ENCODE measurements around the gene UNC80.

UNC80 gene

DNA sequence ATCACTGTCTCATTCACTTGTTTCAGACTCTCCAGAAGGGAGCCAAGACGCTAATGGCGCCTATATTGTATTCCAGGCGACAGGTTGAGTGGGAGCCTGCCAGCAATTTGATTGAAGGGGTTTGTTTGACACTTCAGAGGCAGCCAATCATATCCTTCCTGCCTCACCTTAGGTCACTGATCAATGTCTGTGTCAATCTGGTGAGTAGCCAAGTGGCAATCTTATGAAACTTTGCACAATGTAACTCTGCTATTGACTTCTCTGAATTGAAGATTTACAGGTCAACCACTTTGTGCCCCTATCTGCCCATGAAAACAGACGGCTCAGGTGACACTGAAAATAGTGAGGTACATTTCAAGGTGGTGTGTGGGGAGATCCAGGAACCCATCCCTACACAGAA lies 198.1 kb downstream of the UNC80 start:
- no peak for DNase-seq (ENCODE audit: low spot score)

DNA sequence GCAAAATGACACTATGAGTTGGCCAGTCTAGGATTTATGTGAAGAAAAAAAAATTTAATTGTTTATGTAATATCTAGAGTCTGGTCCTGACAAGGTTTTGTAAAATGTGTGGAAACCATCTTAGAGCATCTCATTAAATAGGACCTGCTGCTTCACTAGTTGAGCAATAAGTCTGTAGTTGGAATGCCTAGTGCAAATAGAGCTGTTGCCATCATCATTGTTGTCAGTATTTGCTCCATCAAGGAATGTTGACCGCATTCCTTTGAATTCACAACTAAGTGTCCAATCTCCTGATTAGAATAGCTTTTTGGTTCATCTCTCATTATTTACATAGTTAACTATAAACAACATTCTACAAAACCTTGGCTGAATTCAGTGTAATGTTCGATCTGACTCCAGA lies 198.6 kb downstream of the UNC80 start:
- DNase-seq (ENCODE audit: low spot score) = no peak

DNA sequence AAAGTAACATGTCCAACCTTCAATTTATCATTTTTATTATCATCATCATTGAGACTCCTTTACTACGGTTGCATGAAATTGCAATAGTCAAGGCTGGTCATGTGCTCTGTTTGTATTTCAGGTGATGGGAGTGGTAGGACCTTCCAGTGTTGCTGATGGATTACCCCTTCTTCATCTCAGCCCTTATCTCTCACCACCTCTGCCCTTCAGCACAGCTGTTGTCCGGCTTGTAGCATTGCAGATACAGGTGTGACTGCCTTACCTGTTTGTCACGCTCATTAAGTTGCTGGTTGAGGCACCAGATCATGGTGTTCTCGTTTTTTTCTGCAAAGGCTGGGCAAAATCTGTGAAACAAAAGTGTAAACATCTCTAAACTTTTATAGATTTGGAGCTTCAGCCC lies 199.1 kb downstream of the UNC80 start:
- no peak for DNase-seq (ENCODE audit: low spot score)

DNA sequence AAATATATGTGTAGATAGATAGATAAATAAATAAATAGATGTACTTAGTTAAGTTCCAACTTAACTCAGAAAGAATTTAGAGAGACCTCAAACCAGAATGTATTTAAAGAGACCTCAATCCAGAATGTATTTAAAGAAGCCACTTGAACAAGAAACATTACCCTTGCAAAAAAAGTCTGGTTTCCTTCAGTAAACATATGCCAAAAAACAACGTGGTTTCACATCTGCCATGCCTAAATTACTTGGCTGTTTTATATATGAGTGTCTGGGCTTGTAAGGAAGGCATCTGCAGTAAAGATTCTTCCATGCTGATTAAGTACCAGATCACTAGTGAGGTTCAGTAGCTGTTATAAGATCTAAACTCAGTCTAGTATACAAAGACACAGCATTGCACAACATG lies 201.7 kb downstream of the UNC80 start:
- DNase-seq (ENCODE audit: low spot score) = no peak

DNA sequence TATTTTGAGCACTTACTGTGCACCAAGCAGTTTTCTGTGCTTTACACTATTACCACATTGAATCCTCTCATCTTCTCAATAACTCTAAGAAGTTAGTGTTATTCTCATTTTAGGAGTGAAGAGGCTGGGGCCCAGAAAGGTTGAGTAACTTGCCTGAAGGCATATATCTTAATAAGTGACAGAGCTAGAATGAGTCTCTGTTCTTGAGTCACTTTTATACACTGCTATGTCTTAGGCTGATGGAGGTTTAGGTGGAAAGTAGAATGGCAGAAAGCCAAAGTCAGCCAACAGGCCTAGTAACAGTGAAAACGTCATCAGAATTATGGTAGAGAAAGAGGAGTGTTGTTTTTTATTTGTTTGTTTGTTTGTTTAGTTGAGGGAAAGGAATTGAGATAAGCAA lies 202.9 kb downstream of the UNC80 start:
- DNase-seq (ENCODE audit: low spot score) = no peak

DNA sequence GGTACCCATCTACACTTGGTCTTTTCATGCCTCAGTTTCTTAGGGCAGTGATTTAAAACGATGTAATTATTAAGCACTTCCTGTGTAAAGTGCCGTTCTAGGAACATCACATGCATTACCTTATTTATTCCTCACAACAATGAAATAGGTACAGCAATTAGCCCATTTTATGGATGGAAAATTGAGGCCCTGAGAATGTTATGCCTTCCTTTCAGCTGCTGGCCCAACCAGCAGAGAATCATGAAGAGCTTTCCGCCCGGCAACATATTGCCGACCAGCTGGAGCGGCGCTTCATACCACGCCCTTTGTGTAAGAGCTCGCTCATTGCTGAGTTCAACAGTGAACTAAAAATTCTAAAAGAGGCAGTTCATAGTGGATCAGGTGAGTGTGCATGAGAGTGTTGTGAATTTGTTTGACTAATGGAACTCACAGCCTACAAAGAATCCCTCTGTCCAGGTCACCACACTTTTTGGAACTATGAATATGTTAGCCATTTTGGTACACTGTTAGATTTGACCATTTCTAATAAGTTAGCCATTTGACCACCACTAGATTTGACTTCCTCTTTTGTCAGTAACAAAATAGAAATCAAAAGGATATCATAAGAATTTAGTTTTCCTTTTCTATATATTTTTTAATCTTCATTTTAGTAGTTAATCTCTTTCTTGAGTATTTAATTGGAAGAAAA lies 205.2 kb downstream of the UNC80 start:
- no peak for DNase-seq (ENCODE audit: low spot score)

DNA sequence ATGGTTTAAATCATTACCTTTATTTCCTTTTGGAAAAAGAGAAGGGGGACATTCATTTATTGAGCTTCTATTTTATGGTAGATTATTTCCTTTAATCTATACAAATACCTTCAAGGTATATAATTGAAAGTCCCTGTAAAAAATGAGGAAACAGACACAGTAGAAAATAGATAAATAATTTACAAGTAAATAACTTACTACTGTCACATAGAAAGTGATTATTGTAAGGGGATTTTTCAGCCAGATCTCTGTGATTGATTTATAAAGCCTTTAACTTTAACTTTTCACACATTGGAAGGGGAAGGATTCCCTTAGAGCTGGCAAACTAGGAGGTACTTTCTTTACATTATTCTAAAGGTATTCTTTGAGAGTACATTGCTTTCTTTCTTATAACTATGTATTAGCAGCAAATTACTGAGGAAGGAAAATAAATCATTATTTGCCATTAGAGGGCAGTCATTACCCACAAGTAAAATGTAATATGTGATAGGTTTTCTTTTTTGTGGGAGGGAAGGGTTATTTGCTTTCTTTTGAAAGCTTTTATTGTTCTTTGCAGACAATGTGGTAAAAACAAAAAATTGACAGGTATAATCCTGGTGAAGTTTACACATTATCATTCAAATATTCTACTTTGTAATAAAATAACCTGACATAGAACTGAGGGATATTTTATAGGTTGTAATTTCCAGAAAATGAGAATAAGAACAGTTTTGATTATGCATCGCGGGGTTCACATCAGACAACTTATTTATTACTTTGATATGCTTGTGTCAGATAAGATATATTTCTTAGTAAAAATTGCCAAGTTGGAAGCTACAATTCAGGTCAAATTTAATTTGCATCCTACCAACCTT lies 206.0 kb downstream of the UNC80 start:
- peak; percentile 48 for DNase-seq (ENCODE audit: low spot score)

DNA sequence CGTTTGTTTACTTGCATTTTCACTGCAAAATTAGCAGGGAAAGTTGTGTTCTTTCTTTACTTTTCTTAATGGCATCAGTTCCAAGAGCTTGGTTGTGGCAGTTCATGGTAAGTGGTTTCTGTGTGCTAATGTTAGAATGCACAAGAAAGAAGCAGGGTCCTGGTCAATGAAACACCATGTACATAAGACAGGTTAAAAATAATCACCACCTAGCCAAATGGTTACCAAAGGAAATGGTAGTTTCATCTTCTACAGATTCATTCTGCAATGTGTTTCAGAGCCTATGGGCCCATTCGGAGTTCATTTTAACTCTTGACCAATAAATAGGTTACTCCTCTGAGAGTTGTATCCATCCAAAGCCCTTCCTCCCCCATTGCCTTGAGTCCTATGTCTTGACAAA lies 212.7 kb downstream of the UNC80 start:
- DNase-seq (ENCODE audit: low spot score) = no peak

DNA sequence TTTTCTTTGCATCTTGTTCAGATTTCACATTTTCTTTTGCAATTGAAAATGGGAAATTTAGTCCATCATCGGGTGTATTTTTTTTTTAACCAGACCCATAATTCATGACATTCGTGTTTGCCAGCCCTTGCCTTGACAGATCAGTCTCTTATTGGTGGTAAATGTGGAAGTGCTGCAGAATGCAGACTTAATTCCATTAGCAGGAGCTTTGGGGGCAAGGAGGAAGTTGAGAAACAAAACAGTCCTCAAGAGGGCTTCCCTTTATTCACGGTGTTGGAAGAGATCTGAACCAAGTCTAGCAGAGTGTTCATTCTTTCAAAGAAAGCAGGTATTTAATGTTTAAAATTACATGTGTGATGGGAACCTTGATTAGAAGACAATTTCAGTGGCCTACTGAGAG lies 214.2 kb downstream of the UNC80 start:
- DNase-seq (ENCODE audit: low spot score) = peak; percentile 20

DNA sequence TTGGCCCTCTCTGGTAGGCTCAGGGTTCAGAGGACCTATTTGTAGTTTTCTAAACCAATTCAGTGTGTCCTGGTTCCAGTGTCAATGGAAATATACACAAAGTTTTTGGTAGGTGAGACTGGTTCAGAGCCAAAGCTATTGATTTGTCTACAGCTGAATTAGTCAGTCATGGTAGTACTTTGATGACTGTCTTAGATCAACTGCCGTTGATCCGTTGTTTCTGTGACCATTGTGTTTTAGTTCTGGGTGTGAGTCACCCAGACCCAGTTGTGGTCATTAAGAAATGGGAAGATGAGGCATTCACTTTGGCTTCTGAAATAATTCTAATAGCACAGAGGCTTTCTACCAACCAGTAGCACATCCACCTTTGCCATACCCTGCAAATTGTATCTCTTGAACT lies 214.8 kb downstream of the UNC80 start:
- DNase-seq (ENCODE audit: low spot score) = no peak

DNA sequence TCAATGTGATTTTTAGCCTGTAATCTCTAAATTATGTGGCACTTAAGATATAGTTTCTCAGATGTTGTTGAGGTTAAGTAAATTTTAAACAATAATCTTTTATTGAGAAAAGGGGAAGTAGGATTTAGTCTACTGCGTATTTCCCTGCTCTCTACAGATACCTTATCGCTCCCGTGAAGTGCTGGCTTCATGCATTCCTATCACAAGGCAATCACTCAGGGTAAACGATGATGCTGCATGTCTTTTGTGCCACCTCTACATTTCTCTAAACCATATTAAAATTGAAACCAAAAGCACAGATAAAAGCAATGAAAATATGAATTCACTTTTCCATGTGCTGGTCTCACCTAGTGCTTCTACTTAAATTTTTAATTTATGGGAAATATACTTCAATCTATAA lies 216.4 kb downstream of the UNC80 start:
- DNase-seq (ENCODE audit: low spot score) = no peak

DNA sequence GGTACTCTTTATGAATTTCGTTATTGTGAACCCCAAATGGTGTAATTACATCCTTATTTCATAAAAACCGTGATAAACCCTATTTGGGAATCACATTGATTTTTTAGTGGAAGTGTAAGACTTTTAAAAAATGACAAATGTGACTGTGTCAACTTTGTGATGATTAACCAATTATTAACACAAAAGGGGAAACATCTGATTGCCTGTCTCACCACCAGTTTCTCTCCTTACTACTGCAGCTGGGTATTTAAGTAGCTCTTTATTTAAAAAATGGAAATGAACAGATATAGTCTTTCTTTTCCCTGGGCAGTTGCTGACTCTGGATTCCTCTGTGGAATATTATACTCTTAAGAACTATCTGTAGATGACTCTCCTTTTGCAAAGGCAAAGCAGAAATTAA lies 219.2 kb downstream of the UNC80 start:
- DNase-seq (ENCODE audit: low spot score) = no peak

DNA sequence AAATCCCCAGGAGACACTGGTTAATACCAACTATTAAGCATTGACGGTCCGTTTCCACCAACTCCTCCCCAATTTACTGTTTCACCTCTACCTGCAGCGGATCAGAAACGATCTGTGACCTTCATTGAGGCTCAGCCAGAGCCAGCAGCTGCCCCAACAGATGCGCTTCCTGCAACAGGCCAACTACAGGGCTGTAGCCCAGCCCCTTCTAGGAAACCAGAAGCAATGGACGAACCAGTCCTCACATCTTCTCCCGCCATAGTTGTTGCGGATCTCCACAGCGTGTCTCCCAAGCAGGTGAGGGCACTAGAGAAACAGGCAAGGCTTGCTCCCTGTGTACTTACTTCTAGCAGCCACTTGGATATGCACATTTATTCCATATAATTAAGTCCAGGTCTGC lies 222.3 kb downstream of the UNC80 start:
- DNase-seq (ENCODE audit: low spot score) = no peak

DNA sequence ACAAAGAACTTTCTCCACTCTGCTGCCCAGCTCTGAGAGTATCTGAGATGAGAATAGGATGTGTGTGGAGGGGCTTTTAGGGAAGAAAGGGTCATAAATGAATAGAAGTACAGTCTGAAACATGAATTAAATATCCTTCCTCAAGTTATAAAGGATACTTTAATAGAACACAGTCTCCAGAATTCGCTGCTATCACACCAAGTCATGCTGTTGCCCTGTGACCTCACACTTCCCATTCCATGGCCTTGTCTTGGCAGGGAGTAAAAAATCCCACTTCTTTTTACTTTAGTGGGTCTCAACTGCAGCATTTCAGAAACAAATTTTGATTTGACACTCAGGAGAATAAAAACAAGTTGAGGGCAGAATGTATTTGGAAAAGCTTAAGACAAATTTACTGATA lies 227.0 kb downstream of the UNC80 start:
- DNase-seq (ENCODE audit: low spot score) = no peak

DNA sequence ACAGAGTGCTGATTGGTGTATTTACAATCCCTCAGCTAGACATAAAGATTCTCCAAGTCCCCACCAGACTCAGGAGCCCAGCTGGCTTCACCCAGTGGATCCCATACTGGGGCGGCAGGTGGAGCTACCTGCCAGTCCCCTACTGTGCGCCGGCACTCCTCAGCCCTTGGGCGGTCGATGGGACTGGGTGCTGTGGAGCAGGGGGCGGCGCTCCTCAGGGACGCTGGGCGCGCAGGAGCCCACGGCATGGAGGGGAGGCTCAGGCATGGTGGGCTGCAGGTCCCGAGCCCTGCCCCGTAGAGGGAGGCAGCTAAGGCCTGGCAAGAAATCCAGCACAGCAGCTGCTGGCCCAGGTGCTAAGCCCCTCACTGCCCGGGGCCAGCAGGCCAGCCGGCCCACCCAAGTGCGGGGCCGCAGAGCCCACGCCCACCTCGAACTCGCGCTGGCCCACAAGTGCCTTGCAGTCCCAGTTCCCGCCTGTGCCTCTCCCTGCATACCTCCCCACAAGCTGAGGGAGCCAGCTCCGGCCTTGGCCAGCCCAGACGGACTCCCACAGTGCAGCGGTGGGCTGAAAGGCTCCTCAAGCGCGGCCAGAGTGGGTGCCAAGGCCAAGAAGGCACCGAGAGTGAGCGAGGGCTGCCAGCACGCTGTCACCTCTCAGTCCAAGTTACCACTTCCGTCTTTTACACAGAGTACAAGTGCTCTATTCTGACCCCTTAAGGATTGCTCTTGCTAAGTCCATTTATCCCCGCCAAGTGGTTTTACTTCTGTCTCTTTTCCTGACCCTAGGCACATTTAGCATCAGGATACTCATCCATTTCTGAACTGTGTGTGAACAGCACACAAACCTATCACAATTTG lies 229.1 kb downstream of the UNC80 start:
- DNase-seq (ENCODE audit: low spot score) = no peak

DNA sequence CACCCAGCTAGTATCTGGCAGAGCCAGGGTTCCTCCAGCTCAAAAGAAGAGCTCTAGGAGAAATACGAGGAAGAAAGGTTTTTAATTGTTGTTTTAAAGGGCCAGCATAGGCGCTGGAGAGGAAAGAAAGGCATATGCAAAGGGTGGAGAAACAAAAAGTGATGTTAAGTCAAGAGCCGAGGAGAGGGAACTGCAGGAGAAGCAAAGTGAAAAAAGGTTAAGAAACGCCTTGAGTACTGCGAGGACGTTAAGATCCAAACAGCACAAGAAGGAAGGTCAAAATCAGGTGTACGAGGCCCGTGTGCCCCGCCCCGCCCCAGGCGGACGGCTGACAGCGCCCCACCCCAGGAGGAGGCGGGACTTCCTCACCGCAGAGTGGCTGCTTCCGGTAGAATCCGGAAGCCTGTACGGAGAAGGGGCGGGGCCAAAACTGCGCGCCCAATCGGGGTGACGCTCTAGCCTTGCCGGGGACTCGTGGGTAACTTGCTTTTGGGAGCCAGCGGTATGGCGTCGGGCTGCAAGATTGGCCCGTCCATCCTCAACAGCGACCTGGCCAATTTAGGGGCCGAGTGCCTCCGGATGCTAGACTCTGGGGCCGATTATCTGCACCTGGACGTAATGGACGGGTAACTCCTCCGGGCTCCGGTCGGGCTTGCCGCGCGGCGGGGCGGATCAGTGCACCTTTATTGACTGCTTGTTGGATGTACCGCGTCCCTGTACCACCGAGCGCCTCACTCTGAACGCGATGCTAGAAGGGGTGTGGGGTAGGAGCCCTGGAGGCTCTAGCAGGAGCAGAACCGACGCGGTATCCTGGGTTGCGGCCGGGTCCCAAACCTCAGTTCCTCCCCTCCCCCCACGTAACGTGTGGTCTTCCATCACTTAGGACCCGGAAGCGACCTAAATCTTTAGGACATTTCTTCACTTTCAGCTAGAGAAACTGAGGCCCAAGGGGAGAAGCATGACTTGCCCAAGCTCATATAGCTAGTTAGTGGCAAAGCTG lies 230.8 kb downstream of the UNC80 start, which contains the start of gene RPE:
RPE (plus strand) TSS at position 481 of the 1,000 bp plus-strand sequence; CDS start at position 505, 24 bp downstream.
- peak; percentile 96 for DNase-seq (ENCODE audit: low spot score)

DNA sequence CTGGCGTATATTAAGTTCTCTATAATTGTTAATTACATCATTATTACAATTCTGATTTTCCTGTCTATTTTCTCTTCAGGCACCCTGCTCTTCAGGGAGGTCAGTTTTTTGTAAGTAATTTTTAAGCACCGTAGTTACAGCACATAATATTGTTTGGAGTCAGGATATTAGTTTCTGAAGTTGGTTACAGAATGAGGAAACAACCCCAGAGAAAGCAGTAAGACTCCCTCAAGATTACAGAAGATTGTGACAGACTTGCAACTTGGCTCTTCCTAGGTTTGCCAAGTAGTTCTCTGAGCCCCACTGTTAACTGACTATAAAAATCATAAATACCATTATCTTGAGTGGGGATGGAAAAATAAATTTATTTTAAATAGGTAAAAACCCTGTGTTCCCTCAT lies 231.7 kb downstream of the UNC80 start:
- DNase-seq (ENCODE audit: low spot score) = no peak

DNA sequence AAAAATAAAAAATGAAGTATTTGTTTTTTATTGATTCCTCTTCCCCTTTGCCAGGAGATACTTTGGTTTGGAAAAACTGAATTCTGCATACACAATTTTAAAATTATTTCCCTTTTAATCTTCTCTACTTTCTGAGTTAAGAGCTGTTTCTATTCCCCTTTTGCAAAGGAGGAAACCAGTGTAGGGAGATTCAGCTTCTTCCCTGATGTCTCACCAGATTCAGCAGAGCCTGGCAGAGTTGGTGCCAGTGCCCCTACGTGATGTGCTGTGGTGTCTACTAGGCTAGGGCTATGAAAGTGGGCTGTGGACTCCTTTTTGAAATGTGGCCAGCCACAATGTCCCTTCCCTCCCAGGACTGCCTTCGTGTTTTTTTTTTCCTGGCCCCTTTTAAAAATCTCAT lies 233.2 kb downstream of the UNC80 start:
- DNase-seq (ENCODE audit: low spot score) = no peak

DNA sequence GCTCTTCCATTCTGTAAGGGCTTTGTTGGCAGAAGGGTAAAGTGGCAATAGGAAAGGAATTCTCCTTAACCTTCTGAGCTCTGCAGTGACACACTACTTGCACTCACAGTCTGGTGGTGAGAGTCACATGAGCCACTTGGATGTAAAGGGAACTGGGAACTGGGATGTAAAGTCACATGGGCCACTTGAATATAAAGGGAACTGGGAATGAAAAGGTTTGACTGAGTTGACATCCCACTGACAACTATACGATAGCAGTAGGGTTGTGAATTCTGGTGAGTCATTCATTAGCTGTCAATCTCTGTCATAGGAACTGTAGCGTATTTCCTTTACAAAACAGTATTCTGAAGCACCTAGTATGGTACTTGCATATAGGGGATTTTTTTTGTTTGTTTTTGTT lies 236.3 kb downstream of the UNC80 start:
- DNase-seq (ENCODE audit: low spot score) = no peak

DNA sequence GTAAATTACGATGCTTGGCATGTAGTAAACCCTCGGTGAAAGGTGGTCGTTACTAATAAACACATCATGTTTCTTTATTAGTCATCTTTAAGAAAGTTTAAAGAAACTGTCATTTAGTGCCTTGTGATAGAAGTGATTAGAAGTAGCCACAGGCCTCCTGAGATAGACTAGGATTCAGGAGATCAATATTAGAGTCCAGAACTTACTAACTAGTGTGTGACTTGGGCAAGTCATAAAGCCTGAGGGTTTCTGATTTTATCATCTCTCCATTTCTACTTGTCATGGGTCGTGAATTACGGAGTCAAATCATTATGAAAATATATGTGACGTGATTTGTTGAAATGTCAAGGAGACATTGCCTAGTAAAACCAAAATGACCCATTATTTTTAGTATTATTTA lies 237.5 kb downstream of the UNC80 start:
- no peak for DNase-seq (ENCODE audit: low spot score)

DNA sequence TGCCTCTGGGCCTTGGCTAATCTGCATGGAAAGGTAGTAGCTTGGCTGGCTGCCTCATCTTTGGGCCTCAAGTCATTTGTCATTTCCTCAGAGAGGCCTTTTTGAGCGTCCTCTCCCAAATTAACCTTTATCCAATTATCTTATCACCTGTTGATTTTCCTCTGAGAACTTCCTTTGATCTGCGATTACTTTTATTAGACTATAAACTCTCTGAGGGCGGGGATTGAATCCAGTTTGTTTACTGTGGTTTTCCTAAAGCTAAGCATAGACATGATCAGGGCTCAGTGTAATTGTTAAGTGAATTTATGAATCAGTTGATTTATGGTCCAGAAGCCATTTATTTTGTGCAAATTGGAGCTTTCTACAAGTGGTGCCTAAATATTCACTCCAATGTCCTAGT lies 238.3 kb downstream of the UNC80 start:
- no peak for DNase-seq (ENCODE audit: low spot score)

Measured in Ammon's horn (tissue), 1 donor.